ENCODE measurements around the gene VCP. TPM values are rescaled to one million over a fixed set of nuclear protein-coding genes. Genes with fewer than 3 reads are reported as not detected.

VCP gene
- total and polyA plus RNA-seq, 9 of the 15 experiments (the other 6 are each of a cell fraction or from before 2014, with no cell fraction given), result 7.1 to 257 (median 199) TPM

DNA sequence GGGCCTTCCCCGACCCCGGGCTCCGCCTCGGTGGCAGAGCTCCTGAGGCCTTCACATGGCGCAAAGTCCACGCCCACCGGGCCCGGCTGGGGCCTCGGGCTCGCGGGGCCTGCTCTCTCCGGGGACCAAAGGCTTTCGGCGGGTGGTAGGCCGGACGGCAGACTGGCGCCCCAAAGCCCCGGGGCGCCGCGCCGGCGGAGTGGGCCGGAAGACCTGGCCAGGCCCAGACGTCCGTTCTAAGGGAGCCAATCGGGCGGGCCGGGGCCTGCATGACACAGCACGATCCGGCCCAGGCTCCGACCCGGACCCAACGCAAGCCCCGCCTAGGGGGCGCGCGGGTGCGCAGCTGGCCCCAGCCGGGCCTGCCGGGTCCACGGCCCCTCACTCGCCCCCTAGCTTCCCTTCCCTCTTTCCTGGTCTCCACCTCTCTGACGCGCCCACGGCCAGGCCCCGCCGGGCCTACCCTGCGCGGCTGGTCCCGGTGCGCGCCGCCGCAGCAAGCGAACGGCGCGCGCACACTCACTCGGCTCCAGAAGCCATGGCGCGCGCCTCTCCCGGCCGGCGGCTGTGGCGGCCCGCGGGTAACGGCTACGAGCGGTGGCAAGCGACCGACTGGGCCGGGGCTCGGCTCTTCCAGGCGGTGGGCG lies 488 bp downstream of the VCP start (continued):
- TF ChIP-seq HNRNPL (IDR thresholded peaks at IDR 0.05; ENCODE audit: low read depth, low read length), result peak; percentile 9; the same call in 1 of the 2 replicates
- TF ChIP-seq, protein P1, sequence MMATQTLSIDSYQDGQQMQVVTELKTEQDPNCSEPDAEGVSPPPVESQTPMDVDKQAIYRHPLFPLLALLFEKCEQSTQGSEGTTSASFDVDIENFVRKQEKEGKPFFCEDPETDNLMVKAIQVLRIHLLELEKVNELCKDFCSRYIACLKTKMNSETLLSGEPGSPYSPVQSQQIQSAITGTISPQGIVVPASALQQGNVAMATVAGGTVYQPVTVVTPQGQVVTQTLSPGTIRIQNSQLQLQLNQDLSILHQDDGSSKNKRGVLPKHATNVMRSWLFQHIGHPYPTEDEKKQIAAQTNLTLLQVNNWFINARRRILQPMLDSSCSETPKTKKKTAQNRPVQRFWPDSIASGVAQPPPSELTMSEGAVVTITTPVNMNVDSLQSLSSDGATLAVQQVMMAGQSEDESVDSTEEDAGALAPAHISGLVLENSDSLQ (IDR thresholded peaks at IDR 0.05), result no peak
- no peak for TF ChIP-seq SAFB (IDR thresholded peaks at IDR 0.05; ENCODE audit: borderline replicate concordance, low read depth, low read length)
- no peak for TF ChIP-seq SIRT6 (IDR thresholded peaks at IDR 0.05; ENCODE audit: low read depth, low read length)
- peak; percentile 24; the same call in 1 of the 2 replicates for TF ChIP-seq HDAC2 (IDR thresholded peaks at IDR 0.05)
- TF ChIP-seq, protein P2, sequence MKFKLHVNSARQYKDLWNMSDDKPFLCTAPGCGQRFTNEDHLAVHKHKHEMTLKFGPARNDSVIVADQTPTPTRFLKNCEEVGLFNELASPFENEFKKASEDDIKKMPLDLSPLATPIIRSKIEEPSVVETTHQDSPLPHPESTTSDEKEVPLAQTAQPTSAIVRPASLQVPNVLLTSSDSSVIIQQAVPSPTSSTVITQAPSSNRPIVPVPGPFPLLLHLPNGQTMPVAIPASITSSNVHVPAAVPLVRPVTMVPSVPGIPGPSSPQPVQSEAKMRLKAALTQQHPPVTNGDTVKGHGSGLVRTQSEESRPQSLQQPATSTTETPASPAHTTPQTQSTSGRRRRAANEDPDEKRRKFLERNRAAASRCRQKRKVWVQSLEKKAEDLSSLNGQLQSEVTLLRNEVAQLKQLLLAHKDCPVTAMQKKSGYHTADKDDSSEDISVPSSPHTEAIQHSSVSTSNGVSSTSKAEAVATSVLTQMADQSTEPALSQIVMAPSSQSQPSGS (CRISPR knock-in tag; IDR thresholded peaks at IDR 0.05), result no peak
- no peak; the same call in 1 of the 2 replicates for TF ChIP-seq ILF3 (IDR thresholded peaks at IDR 0.05; ENCODE audit: borderline replicate concordance)
- no peak for TF ChIP-seq MECOM (CRISPR knock-in tag; IDR thresholded peaks at IDR 0.05)
- TF ChIP-seq CBFA2T2 (conservative IDR thresholded peaks at IDR 0.05), result no peak
- peak; percentile 45 for TF ChIP-seq RBM25 (IDR thresholded peaks at IDR 0.05; ENCODE audit: low read depth, low read length, severe bottlenecking)
- peak; percentile 55 to 59; a peak in 1 of 4 replicates for TF ChIP-seq SIN3A (IDR thresholded peaks at IDR 0.05; ENCODE audit: borderline replicate concordance in 2 of 2, control insufficient read depth in 1 of 2, low read depth in 2 of 2, low read length in 2 of 2)
- no peak for TF ChIP-seq TOE1 (IDR thresholded peaks at IDR 0.05; ENCODE audit: borderline replicate concordance)
- no peak for TF ChIP-seq TOE1 (CRISPR knock-in tag; IDR thresholded peaks at IDR 0.05; ENCODE audit: borderline replicate concordance, low read depth)
- 0 out of 2 replicates have a peak, but pooled peaks have one; percentile 69 for TF ChIP-seq RBM34 (IDR thresholded peaks at IDR 0.05; ENCODE audit: borderline replicate concordance, insufficient read depth, low read length)
- TF ChIP-seq ZFP30 (CRISPR knock-in tag; IDR thresholded peaks at IDR 0.05; ENCODE audit: borderline replicate concordance), result no peak
- no peak for TF ChIP-seq SRF (CRISPR knock-in tag; IDR thresholded peaks at IDR 0.05)
- no peak for TF ChIP-seq CBFA2T3 (IDR thresholded peaks at IDR 0.05)
- TF ChIP-seq POLR2H (tag; IDR thresholded peaks at IDR 0.05; ENCODE audit: low read depth), result no peak
- no peak for TF ChIP-seq CREB1 (IDR thresholded peaks at IDR 0.05)
- TF ChIP-seq CREB1 (CRISPR knock-in tag; IDR thresholded peaks at IDR 0.05), result no peak; the same call in 1 of the 2 replicates
- peak; percentile 53 for TF ChIP-seq CHD1 (IDR thresholded peaks at IDR 0.05; ENCODE audit: low read length)
- TF ChIP-seq TAF7 (tag; IDR thresholded peaks at IDR 0.05), result no peak
- TF ChIP-seq ZNF444 (CRISPR knock-in tag; IDR thresholded peaks at IDR 0.05), result no peak
- TF ChIP-seq, protein P3, sequence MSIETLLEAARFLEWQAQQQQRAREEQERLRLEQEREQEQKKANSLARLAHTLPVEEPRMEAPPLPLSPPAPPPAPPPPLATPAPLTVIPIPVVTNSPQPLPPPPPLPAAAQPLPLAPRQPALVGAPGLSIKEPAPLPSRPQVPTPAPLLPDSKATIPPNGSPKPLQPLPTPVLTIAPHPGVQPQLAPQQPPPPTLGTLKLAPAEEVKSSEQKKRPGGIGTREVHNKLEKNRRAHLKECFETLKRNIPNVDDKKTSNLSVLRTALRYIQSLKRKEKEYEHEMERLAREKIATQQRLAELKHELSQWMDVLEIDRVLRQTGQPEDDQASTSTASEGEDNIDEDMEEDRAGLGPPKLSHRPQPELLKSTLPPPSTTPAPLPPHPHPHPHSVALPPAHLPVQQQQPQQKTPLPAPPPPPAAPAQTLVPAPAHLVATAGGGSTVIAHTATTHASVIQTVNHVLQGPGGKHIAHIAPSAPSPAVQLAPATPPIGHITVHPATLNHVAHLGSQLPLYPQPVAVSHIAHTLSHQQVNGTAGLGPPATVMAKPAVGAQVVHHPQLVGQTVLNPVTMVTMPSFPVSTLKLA (conservative IDR thresholded peaks at IDR 0.05), result peak; percentile 54 to 69; a peak in 3 of 4 replicates
- TF ChIP-seq NEUROD1 (IDR thresholded peaks at IDR 0.05; ENCODE audit: borderline replicate concordance, low read depth, low read length, partially characterized antibody), result peak; percentile 43
- no peak for TF ChIP-seq CHD2 (IDR thresholded peaks at IDR 0.05; ENCODE audit: low read depth, low read length)

All from K562 (cell line).